ENCODE data around the gene TSPYL4.

TSPYL4 gene

DNA sequence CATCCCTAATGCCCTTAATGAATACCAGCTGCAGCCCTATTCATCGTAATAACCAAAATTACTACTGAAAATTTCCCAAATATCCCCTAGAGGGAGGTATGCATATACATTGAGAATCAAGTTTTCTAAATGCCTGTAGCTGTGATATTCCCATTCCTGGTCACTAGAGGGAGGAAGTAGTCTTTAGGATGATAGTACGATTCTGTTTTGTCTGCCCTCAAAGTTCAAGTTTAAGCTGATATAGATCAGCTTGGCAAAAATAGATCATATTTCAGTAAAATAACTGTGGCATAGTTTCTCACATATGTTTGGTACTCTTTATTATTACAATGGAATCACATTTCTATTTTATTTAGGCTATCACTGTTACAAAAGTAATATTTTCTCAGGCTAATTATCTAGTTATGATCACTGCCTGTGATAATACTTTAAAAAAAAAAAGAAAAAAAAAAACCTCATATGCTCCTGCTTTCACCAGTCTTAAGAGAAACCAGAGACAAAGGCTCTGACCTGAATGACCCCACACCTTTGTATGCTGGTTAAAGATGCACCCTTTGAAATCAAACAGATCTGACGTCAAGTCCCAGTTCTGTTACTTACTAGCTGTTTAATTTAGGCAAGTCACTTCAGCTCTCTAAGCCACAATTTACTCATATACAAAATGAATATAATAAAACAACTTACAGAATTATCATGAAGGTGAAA is 14.9 kb upstream of the TSPYL4 start:
- peak; percentile 49 for DNase-seq (ENCODE audit: low read depth)

- no peak for DNase-seq (ENCODE audit: low read depth)
Observed at GRCh38 chr6:116267836-116268588, 14.1 kb upstream of the TSPYL4 start.

GRCh38 chr6:116266803-116267202 is 12.9 kb upstream of the TSPYL4 start:
- DNase-seq (ENCODE audit: low read depth) = no peak

GRCh38 chr6:116265041-116265829 is 11.4 kb upstream of the TSPYL4 start:
- DNase-seq (ENCODE audit: low read depth) = no peak

DNA sequence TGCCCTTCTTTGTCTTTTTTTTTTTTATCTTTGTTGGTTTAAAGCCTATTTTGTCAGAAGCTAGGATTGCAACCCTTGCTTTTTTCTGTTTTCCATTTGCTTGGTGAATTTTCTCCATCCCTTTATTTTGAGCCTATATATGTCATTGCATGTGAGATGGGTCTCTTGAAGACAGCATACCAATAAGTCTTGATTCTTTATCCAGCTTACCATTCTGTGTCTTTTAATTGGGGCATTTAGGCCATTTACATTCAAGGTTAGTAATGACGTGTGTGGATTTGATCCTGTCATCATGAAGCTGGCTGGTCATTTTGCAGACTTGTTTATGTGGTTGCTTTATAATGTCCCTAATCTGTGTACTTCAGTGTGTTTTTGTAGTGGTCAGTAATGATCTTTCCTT is 9.5 kb upstream of the TSPYL4 start:
- DNase-seq (ENCODE audit: low read depth) = no peak

DNA sequence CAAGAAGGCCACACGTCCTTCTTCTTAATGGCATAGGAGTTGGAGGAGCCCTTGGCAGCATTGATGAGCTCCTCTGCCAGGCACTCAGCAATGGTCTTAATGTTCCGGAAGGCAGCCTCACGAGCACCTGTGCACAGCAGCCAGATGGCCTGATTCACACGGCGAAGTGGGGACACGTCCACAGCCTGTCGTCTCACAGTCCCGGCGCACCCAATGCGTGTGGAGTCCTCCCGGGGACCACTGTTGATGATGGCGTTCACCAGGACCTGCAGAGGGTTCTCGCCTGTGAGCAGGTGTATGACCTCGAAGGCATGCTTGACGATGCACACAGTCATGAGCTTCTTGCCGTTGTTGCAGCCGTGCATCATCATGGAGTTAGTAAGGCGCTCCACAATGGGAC is 4.6 kb upstream of the TSPYL4 start:
- no peak for DNase-seq (ENCODE audit: low read depth)

- DNase-seq (ENCODE audit: low read depth) = no peak
Observed at GRCh38 chr6:116256694-116257093, 2.8 kb upstream of the TSPYL4 start.

DNA sequence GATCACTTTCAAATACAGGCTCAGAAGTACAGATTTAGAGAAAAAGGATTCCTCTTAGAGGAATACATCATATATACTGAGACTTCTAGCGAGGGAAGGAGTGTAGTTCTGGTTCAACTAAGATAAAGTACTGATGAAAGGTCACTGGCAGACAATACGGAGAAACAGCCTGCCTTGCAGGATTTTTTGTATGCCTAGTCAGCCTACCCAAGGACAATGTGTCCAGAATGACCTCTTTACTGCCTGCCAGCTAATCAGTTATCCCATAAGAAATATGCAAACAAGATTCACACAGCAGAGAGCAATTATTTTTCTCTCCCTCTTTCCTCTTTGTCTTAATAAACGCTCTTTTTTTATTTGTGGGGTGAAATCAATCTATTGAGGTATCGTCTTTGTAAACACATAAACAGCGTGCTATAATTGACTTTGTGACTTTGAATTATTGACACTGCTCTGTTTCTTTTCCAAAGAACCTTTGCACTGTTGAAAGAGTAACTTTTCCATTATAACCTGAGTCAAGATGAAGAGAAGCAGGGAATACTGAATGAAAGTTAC is 1.4 kb upstream of the TSPYL4 start:
- no peak for DNase-seq (ENCODE audit: low read depth)

DNA sequence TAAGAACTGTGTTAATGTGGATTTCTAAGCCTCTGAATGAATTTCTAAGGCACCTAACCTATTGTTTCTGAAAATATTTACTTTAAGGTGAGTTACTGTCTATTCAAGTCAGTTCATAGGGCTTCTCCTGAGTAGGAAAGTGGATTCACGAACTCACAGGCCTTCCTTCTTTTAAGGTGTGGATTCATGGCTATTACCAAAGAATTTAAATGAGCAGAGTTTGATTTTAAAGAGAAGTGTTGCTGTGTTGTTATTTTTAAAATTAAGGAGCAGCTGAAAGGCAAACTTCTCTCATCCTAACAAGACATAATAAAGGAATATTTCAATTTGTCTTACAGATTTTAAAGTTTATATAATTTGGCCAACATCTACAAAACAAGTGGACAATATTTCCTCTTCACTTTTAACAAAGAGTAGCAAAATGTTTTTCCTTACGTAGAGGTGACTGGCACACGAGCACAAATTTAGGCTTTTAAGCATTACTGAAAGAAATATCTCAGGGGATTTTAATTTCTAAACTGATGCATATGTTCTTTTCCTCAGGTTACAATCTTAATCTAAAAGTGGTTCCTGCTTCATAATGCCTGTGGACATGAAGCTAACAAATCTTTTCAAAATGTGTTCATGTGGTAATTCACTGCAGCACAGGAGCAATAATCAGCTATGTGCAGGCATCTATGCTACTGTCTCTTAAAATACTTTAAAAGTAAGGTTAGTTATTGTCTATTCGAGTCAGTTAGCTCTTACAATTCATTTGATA is 602 bp upstream of the TSPYL4 start:
- no peak for DNase-seq (ENCODE audit: low read depth)

DNA sequence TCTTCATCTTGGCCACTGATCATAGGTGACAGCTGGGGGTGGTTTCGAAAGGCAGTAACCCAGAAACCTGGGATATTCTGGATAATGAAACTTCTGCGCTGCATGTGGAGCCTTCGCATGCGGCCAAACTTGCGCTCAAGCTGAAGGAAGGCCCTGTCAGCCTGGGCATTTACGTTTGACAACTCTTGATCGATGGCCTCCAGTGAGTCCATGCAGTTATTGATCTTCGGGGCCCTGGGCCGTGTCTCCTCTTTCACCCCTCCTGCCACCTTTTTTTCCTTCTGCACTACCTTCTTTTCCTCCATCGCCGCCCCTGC is 729 bp downstream of the TSPYL4 start:
- no peak for DNase-seq (ENCODE audit: low read depth)

GRCh38 chr6:116251568-116252384 is 2.1 kb downstream of the TSPYL4 start:
- DNase-seq (ENCODE audit: low read depth) = no peak

DNA sequence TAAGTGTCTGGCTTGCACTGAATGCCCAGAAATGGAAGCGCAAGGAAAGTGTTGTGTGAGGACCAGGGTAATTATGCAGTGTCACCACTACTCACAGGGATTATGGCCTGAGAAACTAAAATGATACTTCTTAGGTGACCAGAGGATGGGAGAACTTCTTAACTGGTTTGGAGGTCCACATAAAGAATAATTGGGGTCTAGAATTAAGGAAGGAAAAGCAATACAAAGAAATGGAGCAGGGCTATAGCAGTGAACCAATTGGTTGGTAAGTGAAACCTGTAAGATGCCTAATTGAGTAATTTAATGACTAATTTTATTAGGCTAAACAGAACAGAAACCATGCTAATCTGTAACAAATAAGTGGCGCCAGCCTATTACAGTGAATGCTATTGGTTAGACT is 5.3 kb downstream of the TSPYL4 start:
- DNase-seq (ENCODE audit: low read depth) = no peak

- no peak for DNase-seq (ENCODE audit: low read depth)
Observed at GRCh38 chr6:116247285-116247684, 6.6 kb downstream of the TSPYL4 start.

DNA sequence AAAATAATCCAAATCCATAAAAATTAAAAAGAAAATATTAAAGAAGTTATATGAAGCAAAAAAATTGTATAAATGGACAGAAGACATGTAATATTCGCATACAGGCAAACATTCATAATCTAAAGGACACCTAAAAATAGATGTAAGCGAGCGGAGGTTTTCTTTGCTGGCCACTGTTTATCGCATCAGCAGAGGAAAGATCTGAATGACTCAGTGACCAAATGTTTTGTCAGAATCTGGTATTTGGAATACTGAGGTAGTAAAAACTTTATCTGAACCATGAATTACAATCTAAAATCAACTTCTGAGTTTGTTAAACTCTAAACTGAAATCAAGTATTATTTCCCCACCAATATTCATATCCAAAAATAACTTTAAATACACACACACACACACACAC is 7.8 kb downstream of the TSPYL4 start:
- no peak for DNase-seq (ENCODE audit: low read depth)

DNA sequence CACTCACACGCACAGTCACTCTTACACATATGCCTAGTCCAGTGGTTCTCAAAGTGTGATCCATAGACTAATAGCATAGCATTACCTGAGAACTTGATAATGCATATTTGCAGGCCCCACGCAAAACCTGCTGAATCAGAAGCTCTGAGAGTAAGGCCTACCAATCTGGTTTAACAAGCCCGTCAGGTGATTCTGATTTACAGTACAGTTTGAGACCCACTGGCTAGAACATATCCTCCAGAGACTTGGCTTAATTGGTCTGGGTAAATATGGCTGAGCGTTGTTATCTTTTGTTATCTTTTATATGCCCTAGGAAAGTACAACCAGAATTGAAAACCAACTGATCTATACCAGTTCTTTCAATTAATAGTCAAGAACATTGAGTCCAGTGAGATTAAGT is 9.6 kb downstream of the TSPYL4 start:
- DNase-seq (ENCODE audit: low read depth) = no peak

DNA sequence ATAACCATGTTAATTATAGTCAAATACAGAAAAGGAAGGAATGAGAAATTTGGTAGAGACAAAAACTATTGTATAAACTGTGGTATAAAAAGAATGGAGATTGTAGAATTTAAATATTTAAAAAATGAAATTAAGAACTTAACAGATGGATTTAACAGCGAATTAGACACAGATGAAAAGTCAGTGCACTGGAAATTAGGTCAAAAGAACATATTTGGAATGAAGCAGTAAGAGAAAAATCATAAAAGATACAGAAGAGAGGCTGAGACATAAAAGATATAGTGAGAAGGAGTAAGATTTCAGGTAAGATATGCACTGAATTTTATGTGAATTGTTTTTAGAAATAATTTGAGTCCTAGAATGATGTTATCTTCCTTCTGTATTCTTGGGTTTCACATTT is 14.0 kb downstream of the TSPYL4 start:
- DNase-seq (ENCODE audit: low read depth) = no peak

DNA sequence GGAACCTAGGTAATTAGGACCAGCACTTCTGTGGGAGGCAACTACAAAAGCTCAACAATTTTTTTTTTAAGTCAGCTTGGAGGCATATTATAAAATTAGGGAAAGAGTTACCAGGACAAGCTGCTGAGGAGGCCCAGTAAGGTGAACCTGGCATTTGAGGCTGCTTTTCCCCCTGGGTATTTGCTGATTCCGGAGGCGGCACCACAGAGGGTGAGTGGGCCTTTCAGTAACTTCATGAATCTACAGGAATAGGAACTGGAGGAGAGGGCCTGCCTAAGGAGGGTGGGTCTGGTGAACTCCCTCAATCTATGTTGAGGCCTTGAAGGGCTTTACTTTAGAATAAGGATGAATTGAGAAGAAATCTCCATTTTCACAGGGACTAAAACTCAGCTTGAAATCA is 14.6 kb downstream of the TSPYL4 start:
- no peak for DNase-seq (ENCODE audit: low read depth)

DNA sequence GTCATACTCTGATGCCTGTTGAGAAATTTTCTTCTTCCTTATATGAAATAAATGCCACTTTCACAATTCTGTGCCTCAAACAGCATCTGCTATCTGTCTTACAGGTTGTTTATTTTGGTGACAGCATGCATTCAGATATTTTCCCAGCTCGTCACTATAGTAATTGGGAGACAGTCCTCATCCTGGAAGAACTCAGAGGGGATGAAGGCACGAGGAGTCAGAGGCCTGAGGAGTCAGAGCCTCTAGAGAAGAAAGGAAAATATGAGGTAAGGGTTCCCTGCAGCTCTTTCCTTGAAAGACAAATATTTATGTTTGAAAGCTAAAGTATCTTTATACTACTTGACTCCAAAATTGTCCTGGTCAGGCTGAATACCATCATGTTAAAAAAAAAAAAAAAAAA is 15.8 kb downstream of the TSPYL4 start:
- DNase-seq (ENCODE audit: low read depth) = no peak

GRCh38 chr6:116234689-116235088 is 19.2 kb downstream of the TSPYL4 start:
- no peak for DNase-seq (ENCODE audit: low read depth)

- no peak for DNase-seq (ENCODE audit: low read depth)
Observed at GRCh38 chr6:116229287-116229913, 24.5 kb downstream of the TSPYL4 start.

- DNase-seq (ENCODE audit: low read depth) = no peak
Observed at GRCh38 chr6:116223355-116223754, 30.5 kb downstream of the TSPYL4 start.
